HCT116 (cell line): Measurements from ENCODE around the gene C5orf58. TPM values are rescaled to one million over a fixed set of nuclear protein-coding genes. Genes with fewer than 3 reads are reported as not detected.
A peak's percentile ranks its signal among the peaks of the same experiment; 100 is the strongest.

ENCODE experiments used
- ATAC-seq: fragments of 200-7000 bp; cut with Tn5 transposase; 2 replicates; pipeline ENCODE4 v1.9.1; 2020; ENCODE audit warnings: mild to moderate bottlenecking, moderate library complexity
- Bru-seq: library from RNA; stranded (reverse); fragments of 400-500 nt; gene quantifications from one replicate; lab custom pipeline; 2021; lab: Mats Ljungman, UMichigan
- BruChase-seq, 2 experiments: library from RNA; stranded (reverse); fragments of 400-500 nt; gene quantifications; one replicate each; lab custom pipeline; 2021; lab: Mats Ljungman, UMichigan
- BruUV-seq: library from RNA; stranded (reverse); fragments of 400-500 nt; replicated peaks from 2 replicates; lab custom pipeline; 2021; lab: Mats Ljungman, UMichigan
- CTCF ChIA-PET: fragments of 300-600 bp; sonication (Branson Sonifier 250); formaldehyde crosslinking; loops from one replicate; lab custom pipeline; 2021; ENCODE audit warnings: antibody characterized with exemption; lab: Charles Lee
- POLR2A ChIA-PET: fragments of 300-600, 350-600 bp; sonication (Branson Sonifier 250); formaldehyde crosslinking; loops from one replicate; lab custom pipeline; 2021; ENCODE audit warnings: antibody characterized with exemption; lab: Charles Lee
- RAD21 ChIA-PET, 2 experiments: fragments of 300-600 bp; sonication (Branson Sonifier 250); formaldehyde crosslinking; loops; one replicate each; lab custom pipeline; 2023; ENCODE audit warnings: low total read pairs in 2 of 2; ENCODE audit not compliant: uncharacterized antibody in 2 of 2, unreplicated experiment in 2 of 2, low non-redundant PET in 1 of 2; lab: Charles Lee
- DNase-seq: peaks from one replicate; pipeline ENCODE4 v3.0.0-alpha.2; 2010; ENCODE audit warnings: low read depth, low spot score
- H2AFZ ChIP-seq: fragments of 200-600 bp; shearing (Covaris generic), sonication (generic); 2 replicates; pipeline ENCODE4 v1.6.1; 2017; ENCODE audit warnings: low read depth, mixed run types, mixed read lengths, antibody characterized with exemption, low read length; ENCODE audit not compliant: poor library complexity, severe bottlenecking
- H3K27ac ChIP-seq: 2 replicates; pipeline ENCODE4 v1.5.1; 2012; ENCODE audit warnings: low read depth, low read length
- H3K27me3 ChIP-seq: fragments of 200-600 bp; sonication (generic); 2 replicates; pipeline ENCODE4 v1.6.1; 2016; ENCODE audit warnings: mixed run types, low read length, mixed read lengths; ENCODE audit not compliant: insufficient read depth
- H3K36me3 ChIP-seq, 2 experiments: fragments of 200-500 bp in 1 of 2; fragments of 200-600 bp in 1 of 2; sonication (Bioruptor generic) in 1 of 2; sonication (generic) in 1 of 2; 2 replicates each; pipeline versions ENCODE4 v1.5.1 to v1.6.1; 2014 to 2016; ENCODE audit warnings: low read length in 2 of 2, inconsistent platforms in 1 of 2, mixed read lengths in 1 of 2, mixed run types in 1 of 2; ENCODE audit not compliant: insufficient read depth in 2 of 2, control insufficient read depth in 1 of 2
- H3K4me1 ChIP-seq, 2 experiments: fragments of 200-600 bp in 1 of 2; sonication (generic) in 1 of 2; 2 replicates each; pipeline versions ENCODE4 v1.5.1 to v1.6.1; 2012 to 2017; ENCODE audit warnings: low read length in 2 of 2, inconsistent platforms in 1 of 2, mild to moderate bottlenecking in 1 of 2, mixed read lengths in 1 of 2, mixed run types in 1 of 2, moderate library complexity in 1 of 2; ENCODE audit not compliant: insufficient read depth in 2 of 2, control insufficient read depth in 1 of 2
- H3K4me2 ChIP-seq: fragments of 200-600 bp; sonication (generic); 2 replicates; pipeline ENCODE4 v1.6.1; 2017; ENCODE audit warnings: mixed run types, low read length, mixed read lengths
- H3K4me3 ChIP-seq, 2 experiments: fragments of 200-600 bp in 1 of 2; sonication (generic) in 1 of 2; replicated peaks in 1 of 2; 2 replicates each; pipeline ENCODE4 v1.5.1; 2011 to 2016; ENCODE audit warnings: low read length in 2 of 2, control low read depth in 1 of 2, low read depth in 1 of 2, mild to moderate bottlenecking in 1 of 2, mixed read lengths in 1 of 2, mixed run types in 1 of 2
- H3K79me2 ChIP-seq: fragments of 200-600 bp; sonication (generic); 2 replicates; pipeline ENCODE4 v1.6.1; 2017; ENCODE audit warnings: mild to moderate bottlenecking, mixed run types, low read length, moderate library complexity, mixed read lengths; ENCODE audit not compliant: insufficient read depth
- H3K9ac ChIP-seq: fragments of 200-600 bp; sonication (generic); 2 replicates; pipeline ENCODE4 v1.6.1; 2016; ENCODE audit warnings: low read length, mixed read lengths
- H3K9me2 ChIP-seq: fragments of 200-600 bp; sonication (generic), shearing (Covaris generic); 2 replicates; pipeline ENCODE4 v1.6.1; 2017; ENCODE audit warnings: mixed run types, mild to moderate bottlenecking, moderate library complexity; ENCODE audit not compliant: insufficient read depth
- H3K9me3 ChIP-seq, 2 experiments: fragments of 200-500 bp in 1 of 2; fragments of 200-600 bp in 1 of 2; sonication (Bioruptor generic) in 1 of 2; sonication (generic) in 1 of 2; 2 replicates each; pipeline ENCODE4 v1.6.1; 2014 to 2017; ENCODE audit warnings: low read length in 2 of 2, mixed read lengths in 2 of 2, inconsistent platforms in 1 of 2, low read depth in 1 of 2, mild to moderate bottlenecking in 1 of 2, mixed run types in 1 of 2, moderate library complexity in 1 of 2; ENCODE audit not compliant: control insufficient read depth in 1 of 2, insufficient read depth in 1 of 2
- H4K20me1 ChIP-seq: fragments of 200-600 bp; sonication (generic), shearing (Covaris generic); 2 replicates; pipeline ENCODE4 v1.6.1; 2017; ENCODE audit warnings: mixed run types, mild to moderate bottlenecking, moderate library complexity; ENCODE audit not compliant: insufficient read depth
- CEBPB ChIP-seq: IDR thresholded peaks from 2 replicates; pipeline ENCODE4 v1.6.1; 2012; ENCODE audit warnings: low read depth
- EGR1 ChIP-seq: IDR thresholded peaks from 2 replicates; pipeline ENCODE4 v1.6.1; 2012; ENCODE audit warnings: low read depth
- EZH2 ChIP-seq: fragments of 200-600 bp; sonication (generic); IDR thresholded peaks from 2 replicates; pipeline ENCODE4 v1.6.1; 2017; ENCODE audit warnings: antibody characterized with exemption, mixed run types
- EZH2phosphoT487 ChIP-seq: fragments of 200-600 bp; IDR thresholded peaks from 2 replicates; pipeline ENCODE4 v1.6.1; 2018; ENCODE audit warnings: antibody characterized with exemption, borderline replicate concordance
- FOSL1 ChIP-seq: IDR thresholded peaks from 2 replicates; pipeline ENCODE4 v1.6.1; 2012; ENCODE audit warnings: low read depth
- SIN3A ChIP-seq: IDR thresholded peaks from 2 replicates; pipeline ENCODE4 v1.6.1; 2012; ENCODE audit warnings: low read depth
- YY1 ChIP-seq: IDR thresholded peaks from 2 replicates; pipeline ENCODE4 v1.6.1; 2011; ENCODE audit warnings: low read length, low read depth, moderate library complexity, mild to moderate bottlenecking; ENCODE audit not compliant: insufficient replicate concordance; ENCODE audit errors: extremely low read depth
- ZFX ChIP-seq: fragments of 450-650 bp; IDR thresholded peaks from 2 replicates; pipeline ENCODE4 v1.6.1; 2017
- intact Hi-C: fragments of 100-400 bp; cut with micrococcal nuclease; formaldehyde crosslinking; loops from 2 replicates; pipeline ENCODE4 v1.10.0; 2022
- long read RNA-seq: library from polyadenylated mRNA; unstranded; transcript quantifications from one replicate; pipeline ENCODE4 v2.0.0, GENCODE V29; 2021; ENCODE audit not compliant: unreplicated experiment
- polyA plus RNA-seq: library from polyadenylated mRNA; unstranded; fragments of >200 nt; gene quantifications from 2 replicates; pipeline ENCODE4 v1.2.1, GENCODE V29; 2012; ENCODE audit warnings: missing spikeins
- total RNA-seq: library from RNA; stranded (reverse); gene quantifications from one replicate; pipeline ENCODE4 v1.2.1, GENCODE V29; 2021; ENCODE audit not compliant: unreplicated experiment

The C5orf58 gene, protein sequence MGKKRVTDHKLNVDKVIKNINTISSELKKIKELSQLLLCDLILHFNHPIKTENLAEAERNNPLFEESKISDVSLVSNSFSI
- total RNA-seq: not detected
- not detected in 2 replicates for polyA plus RNA-seq
- percentile 4 among the genes with signal in this experiment for Bru-seq, nascent RNA
- BruChase-seq, experiment 1, labeled RNA remaining after a 6-hour chase: percentile 5 among the genes with signal in this experiment
- percentile 7 among the genes with signal in this experiment for BruChase-seq, experiment 2, labeled RNA remaining after a 2-hour chase
- long read RNA-seq: 0 reads

DNA sequence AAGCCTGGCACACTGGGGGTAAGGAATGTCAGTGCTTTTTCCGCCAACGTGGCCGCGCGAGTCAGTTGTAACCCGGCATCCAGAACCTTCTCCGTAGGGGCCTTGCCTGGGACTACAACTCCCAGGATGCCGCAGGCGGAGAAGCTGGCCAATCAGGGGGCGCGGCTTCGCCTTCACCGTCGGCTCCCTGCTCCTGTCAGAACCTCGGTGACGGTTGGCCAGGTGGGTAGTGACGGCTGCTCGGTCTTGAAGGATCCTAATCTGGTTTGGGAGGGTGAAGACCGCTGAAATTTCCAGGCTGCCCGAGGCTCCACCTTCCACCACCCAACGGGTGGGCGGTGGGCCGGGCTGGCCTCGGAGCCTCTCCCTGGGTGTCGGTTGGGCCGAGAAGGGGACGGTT lies at the start of gene C5orf58:
C5orf58 (plus strand) TSS at position 200 of the 400 bp plus-strand sequence. CDS start 1,992 bp downstream, outside the sequence.
- Histone ChIP-seq H3K4me1 (no peaks in the 10 kb centered on the region), H3K9me3 (no peaks in the 10 kb centered on the region), H3K9ac (no peak within 1 kb of the TSS), H2AFZ (no peak within 1 kb of the TSS), H4K20me1 (no peaks in the 10 kb centered on the region), H3K9me2 (no peaks in the 10 kb centered on the region), H3K4me3 (no peak within 1 kb of the TSS), H3K79me2 (no peaks in the 10 kb centered on the region), H3K27me3 (peaks cover 34% of the 10 kb centered on the region), H3K4me2 (no peak within 1 kb of the TSS), H3K36me3 (no peaks in the 10 kb centered on the region), H3K27ac (no peak within 1 kb of the TSS)
- DNase-seq (no peak), ATAC-seq (no peak)
- intact Hi-C loops: no loop called here
- POLR2A ChIA-PET: no interaction called here
- TF ChIP-seq FOSL1 (no peak), SIN3A (no peak), EGR1 (no peak), CEBPB (no peak), EZH2phosphoT487 (no peak), EZH2 (no peak), ZFX (no peak), YY1 (no peak)
- RAD21 ChIA-PET: no interaction called here
- CTCF ChIA-PET: no interaction called here
- BruUV-seq: no TSS peak
